ENCODE results near the gene DDX17.

The DDX17 gene

DNA sequence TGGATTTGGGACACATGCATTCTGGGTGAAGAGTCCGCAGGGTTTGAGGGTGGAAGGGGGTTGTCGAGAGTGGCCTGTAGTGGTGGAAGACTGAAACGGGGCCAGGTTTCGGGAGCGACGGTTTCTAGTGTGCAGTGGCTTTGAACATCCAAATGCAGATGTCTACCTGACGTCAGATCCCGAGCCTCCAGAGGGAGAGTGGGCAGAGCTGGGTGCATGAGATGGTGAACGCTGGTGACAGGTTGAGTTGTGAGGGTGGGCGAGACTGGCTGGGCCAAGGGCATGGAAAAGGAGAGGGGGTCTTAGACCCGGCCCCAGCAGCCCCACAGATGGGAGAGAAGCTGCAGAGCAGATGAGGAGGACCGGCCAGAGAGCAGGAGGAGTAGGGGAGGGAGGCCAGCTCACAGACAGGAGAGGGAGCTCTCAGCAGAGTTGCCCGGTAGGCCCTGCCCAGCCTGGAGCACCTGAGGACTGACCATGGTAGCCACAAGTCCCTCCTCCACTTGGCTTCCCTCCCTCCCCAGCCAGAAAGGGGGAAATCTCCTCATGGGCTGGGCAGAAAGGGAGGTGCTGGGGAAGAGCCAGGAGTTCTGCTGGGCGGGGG lies 65.3 kb downstream of the DDX17 start:
- H3K4me1 Mint-ChIP-seq: no peaks in the 10 kb centered on the region
- CTCF ChIA-PET: no interaction called here
- no peak overlapping the region for H3K4me3 Mint-ChIP-seq
- H3K27ac Mint-ChIP-seq: no peak overlapping the region
- peaks cover 53% of the 10 kb centered on the region for H3K27me3 Mint-ChIP-seq
- no peak for DNase-seq
- H3K9me3 Mint-ChIP-seq: no peaks in the 10 kb centered on the region
- H3K36me3 Mint-ChIP-seq: no peaks in the 10 kb centered on the region

DNA sequence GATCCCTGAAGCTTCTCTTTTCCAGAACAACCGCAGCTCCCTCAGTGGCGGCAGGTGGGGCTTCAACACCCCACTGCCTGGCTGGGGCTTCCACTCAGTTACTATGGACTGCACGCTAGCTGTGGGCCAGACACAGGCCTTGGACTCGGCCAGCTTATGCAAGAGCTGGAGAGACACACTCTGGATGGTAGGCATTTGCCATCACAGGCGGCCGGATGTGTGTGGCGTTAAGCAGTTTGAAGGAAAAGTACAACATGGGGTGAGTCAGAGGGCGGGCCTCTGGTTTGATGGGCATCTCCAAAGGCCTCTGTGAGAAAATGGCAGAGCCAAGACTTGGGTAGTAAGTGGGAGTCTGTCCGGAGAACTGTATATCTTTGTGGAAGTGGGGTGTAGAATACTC lies 68.7 kb downstream of the DDX17 start:
- Mint-ChIP-seq H3K4me3 (no peak overlapping the region), H3K27me3 (peaks cover 48% of the 10 kb centered on the region), H3K4me1 (no peaks in the 10 kb centered on the region), H3K9me3 (no peaks in the 10 kb centered on the region), H3K36me3 (no peaks in the 10 kb centered on the region), H3K27ac (no peak overlapping the region)
- CTCF ChIA-PET: no interaction called here
- DNase-seq: no peak

DNA sequence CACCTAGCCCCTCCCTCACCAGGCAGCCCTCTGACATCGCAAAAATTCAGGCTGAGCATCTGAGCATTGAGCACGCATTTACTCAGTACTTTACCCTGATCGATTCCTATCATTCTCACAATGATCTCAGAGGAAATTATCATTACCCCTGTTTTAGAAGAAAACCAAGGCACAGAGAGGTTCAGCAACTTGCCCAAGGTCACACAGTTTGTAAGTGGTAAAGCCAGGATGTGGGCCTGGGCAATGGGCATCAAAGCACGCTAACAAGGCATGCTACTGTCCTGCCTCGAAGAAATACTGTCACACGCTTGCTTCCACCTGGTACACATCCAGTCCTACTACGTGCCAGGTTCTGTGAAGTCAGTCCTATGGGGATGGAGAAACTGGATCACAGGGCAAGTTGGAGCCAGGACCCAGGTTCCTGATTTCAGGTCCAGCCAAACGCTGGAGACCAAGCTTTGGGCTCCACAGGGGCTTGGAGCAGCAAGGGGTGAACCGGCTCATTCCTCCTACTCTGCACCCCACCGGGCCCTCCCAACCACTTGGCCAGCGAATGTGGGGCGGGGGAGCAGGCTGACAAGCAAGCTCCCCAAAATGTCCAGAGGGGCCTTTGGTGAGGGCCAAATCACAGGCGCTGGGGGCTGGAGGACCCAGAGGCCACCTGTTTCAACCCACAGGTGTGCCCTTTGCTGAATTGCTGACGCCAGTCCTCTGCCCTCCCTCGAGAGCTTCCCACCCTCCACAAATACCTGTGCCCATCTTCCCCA lies 69.3 kb downstream of the DDX17 start:
- CTCF ChIA-PET: no interaction called here
- DNase-seq: no peak
- H3K4me3 Mint-ChIP-seq: no peak overlapping the region
- no peaks in the 10 kb centered on the region for H3K4me1 Mint-ChIP-seq
- no peaks in the 10 kb centered on the region for H3K36me3 Mint-ChIP-seq
- no peak overlapping the region for H3K27ac Mint-ChIP-seq
- H3K27me3 Mint-ChIP-seq: peaks cover 50% of the 10 kb centered on the region
- no peaks in the 10 kb centered on the region for H3K9me3 Mint-ChIP-seq

DNA sequence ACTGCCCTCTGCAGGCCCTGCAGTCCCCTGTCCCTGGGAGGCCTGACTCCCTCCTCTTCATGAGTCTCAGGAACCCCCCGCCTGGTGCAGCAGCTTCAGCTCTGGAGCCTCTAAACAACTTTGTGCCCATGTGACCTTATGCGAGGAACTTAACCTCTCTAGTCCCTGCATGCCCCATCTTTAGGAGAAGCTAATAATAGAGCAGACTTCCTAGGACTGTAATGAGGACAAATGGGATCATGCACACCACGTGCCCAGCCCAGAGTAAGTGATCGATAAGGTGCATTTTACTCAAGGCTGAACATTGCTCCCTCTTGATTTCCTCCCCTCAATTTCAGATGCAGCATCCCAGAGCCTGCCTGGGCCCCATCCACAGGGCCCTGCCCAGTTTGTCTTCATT lies 70.1 kb downstream of the DDX17 start:
- H3K36me3 Mint-ChIP-seq: no peaks in the 10 kb centered on the region
- CTCF ChIA-PET: interaction anchor here (1.4 kb wide), 1 partner anchor 13 kb away, joined by 3 read pairs; no protein-coding TSS in a partner anchor
- no peaks in the 10 kb centered on the region for H3K9me3 Mint-ChIP-seq
- no peaks in the 10 kb centered on the region for H3K4me1 Mint-ChIP-seq
- peaks cover 44% of the 10 kb centered on the region for H3K27me3 Mint-ChIP-seq
- H3K4me3 Mint-ChIP-seq: no peak overlapping the region
- DNase-seq: no peak
- H3K27ac Mint-ChIP-seq: no peak overlapping the region

DNA sequence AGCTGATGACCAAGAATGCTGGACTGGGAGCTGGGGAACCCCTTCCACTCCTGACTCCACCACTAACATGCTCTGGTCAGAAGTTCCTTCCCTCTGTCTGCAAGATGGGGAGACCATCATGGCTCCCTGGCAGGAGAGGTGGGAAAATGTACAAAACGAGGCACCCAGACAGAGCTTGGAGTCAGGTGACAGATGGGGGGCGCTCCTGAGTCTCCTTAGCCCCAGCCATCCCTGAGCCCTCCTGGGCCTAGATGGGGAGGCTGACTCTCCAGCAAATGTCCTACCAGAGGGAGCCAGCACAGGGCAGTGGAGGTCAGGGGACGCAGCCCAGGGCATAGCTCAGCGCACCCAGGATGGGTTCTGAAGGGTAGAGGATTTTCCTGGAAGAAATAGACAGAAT lies 71.1 kb downstream of the DDX17 start:
- Mint-ChIP-seq H3K27ac (no peak overlapping the region), H3K27me3 (peaks cover 39% of the 10 kb centered on the region), H3K4me3 (no peak overlapping the region), H3K9me3 (no peaks in the 10 kb centered on the region), H3K4me1 (no peaks in the 10 kb centered on the region), H3K36me3 (no peaks in the 10 kb centered on the region)
- CTCF ChIA-PET: interaction anchor here (0.5 to 1.4 kb wide), 2 partner anchors 14 to 342 kb away, joined by 3 read pairs; no protein-coding TSS in a partner anchor
- no peak for DNase-seq

DNA sequence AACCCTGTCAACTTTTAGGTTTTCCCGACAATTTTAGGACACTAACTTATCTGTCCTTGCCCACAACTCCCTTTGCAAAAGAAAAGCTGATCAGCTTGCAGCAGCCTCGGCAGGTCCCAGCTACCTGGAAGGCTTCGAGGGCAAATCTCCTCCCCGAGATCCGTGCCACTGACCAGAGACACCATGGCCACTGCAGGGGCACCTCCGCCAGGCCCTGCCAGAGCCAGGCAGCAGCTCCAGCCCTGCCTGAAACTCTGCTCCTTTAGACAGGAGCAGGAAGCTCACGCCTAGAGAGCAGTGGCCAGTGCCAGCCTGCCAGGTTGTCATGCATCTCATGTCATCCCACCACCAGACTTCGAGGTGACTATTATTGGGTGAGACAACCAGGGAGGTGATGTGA lies 72.2 kb downstream of the DDX17 start:
- Mint-ChIP-seq H3K4me1 (no peaks in the 10 kb centered on the region), H3K9me3 (no peaks in the 10 kb centered on the region), H3K4me3 (no peak overlapping the region), H3K36me3 (no peaks in the 10 kb centered on the region), H3K27ac (no peak overlapping the region), H3K27me3 (peaks cover 39% of the 10 kb centered on the region)
- CTCF ChIA-PET: no interaction called here
- DNase-seq: no peak

All from activated naive CD4-positive, alpha-beta T cell treated with anti-CD3 and anti-CD28 coated beads, Interleukin-2, amount 10 ng/mL, durations not matched to agents 7 days and 5 days (primary cell).